Ovary (tissue), 9 donors: ENCODE measurements around the gene MPPED2. TPM values are rescaled to one million over a fixed set of nuclear protein-coding genes. Genes with fewer than 3 reads are reported as not detected.

ENCODE experiments used
- DNase-seq, 5 donors: peaks; one replicate each; pipeline ENCODE4 v3.0.0-alpha.2; 2019 to 2020
- H3K27ac ChIP-seq, 2 donors: fragments of 200-600 bp; one replicate each; pipeline versions ENCODE4 v1.5.1 to v1.8.0; 2019 to 2022
- H3K27me3 ChIP-seq: fragments of 200-600 bp; one replicate; pipeline ENCODE4 v1.8.0; 2022
- H3K36me3 ChIP-seq: fragments of 200-600 bp; sonication (generic); one replicate; pipeline ENCODE4 v1.5.1; 2019
- H3K4me1 ChIP-seq: one replicate; pipeline ENCODE4 v1.8.1; 2013; ENCODE audit warnings: mild to moderate bottlenecking, moderate library complexity; ENCODE audit not compliant: insufficient read depth
- H3K4me3 ChIP-seq: fragments of 200-600 bp; sonication (generic); one replicate; pipeline ENCODE4 v1.5.1; 2017
- H3K9me3 ChIP-seq, 2 donors: fragments of 200-600 bp in 1 of 2; sonication (generic) in 1 of 2; one replicate each; pipeline versions ENCODE4 v1.5.1 to v1.8.1; 2013 to 2019; ENCODE audit warnings: mild to moderate bottlenecking in 1 of 2, moderate library complexity in 1 of 2
- CTCF ChIP-seq, 3 donors: fragments of 450-650 bp in 2 of 3; fragments of 200-600 bp in 1 of 3; IDR thresholded peaks; one replicate each; pipeline versions ENCODE4 v1.5.1 to v1.8.0; 2016 to 2022; ENCODE audit warnings: antibody characterized with exemption in 3 of 3, mild to moderate bottlenecking in 1 of 3
- EP300 ChIP-seq: sonication (generic); formaldehyde crosslinking; IDR thresholded peaks from one replicate; pipeline ENCODE4 v1.6.1; 2017; ENCODE audit warnings: antibody characterized with exemption
- POLR2A ChIP-seq: fragments of 450-650 bp; IDR thresholded peaks from one replicate; pipeline ENCODE4 v1.6.1; 2017; ENCODE audit warnings: antibody characterized with exemption, mild to moderate bottlenecking, moderate library complexity
- WGBS, 3 donors: extraction: QIAGEN DNeasy Blood & Tissue Kit in 1 of 3; methylation state at CpG; one replicate each; pipeline versions ENCODE4 v1.1.5 to v1.1.7; 2013 to 2017; 5-methylcytosine and 5-hydroxymethylcytosine counted together
- intact Hi-C, 4 donors: fragments of 100-400 bp; cut with DNase I; formaldehyde crosslinking; loops; one replicate each; pipeline versions ENCODE4 v1.11.0 to v1.15.1; 2022 to 2023
- polyA plus RNA-seq, 2 donors: library from polyadenylated mRNA; stranded (reverse); fragments of 200-250 nt in 1 of 2; fragments of 350-450 nt in 1 of 2; fragmentation: Illumina TruSeq in 1 of 2; extraction: RNeasy Lipid Tissue Mini Kit (QIAGEN cat#74804) in 1 of 2; gene quantifications; one replicate each; pipeline ENCODE4 v1.2.3, GENCODE V29; 2013 to 2014
- total RNA-seq, 7 donors: library from RNA; depleted of rRNA in 2 of 7; stranded (reverse); fragments of >200 nt in 2 of 7; fragmentation: NEBNext Ultra II Directional in 3 of 7; extraction: Animal tissue kit (Norgen Biotek cat#: 25700) in 3 of 7; gene quantifications; one replicate each; pipeline versions ENCODE4 v1.1.0 to v1.2.4, GENCODE V29; 2016 to 2023
- donor health status: DM: no; HTN: no; CAD: no; lungs with moderate emphysema.
- donor health status: DM: no; HTN: no; CAD: no.
- donor health status: Bipolar disorder and iron deficiency.
- donor health status: DM: yes; HTN: yes; CAD: no.
- donor health status: DM: no; HTN: no; CAD: no.
- donor health status: DM: yes; HTN: yes; CAD: no.

Gene MPPED2
- total and polyA plus RNA-seq, 9 donors = 0.30 to 10.1 (median 2.9) TPM

GRCh38 chr11:30535818-30536217 is 50.3 kb downstream of the MPPED2 start:
- no peaks in the 10 kb centered on the region for H3K27me3 ChIP-seq
- DNase-seq = no peak
- intact Hi-C loops = no loop called here
- H3K9me3 ChIP-seq = no peaks in the 10 kb centered on the region
- WGBS, 3 donors = 85 to 88% (median 86%) methylated on average over 13 of the region's 13 CpGs
- no peak overlapping the region for H3K27ac ChIP-seq
- TF ChIP-seq EP300 = no peak
- no peak for TF ChIP-seq CTCF (IDR thresholded peaks at IDR 0.05)
- no peak for TF ChIP-seq POLR2A
- no peaks in the 10 kb centered on the region for H3K36me3 ChIP-seq
- H3K4me3 ChIP-seq = no peak overlapping the region
- H3K4me1 ChIP-seq = no peaks in the 10 kb centered on the region

GRCh38 chr11:30533445-30533947 is 52.7 kb downstream of the MPPED2 start:
- Histone ChIP-seq H3K27me3 (no peaks in the 10 kb centered on the region), H3K4me3 (no peak overlapping the region), H3K9me3 (no peaks in the 10 kb centered on the region), H3K36me3 (no peaks in the 10 kb centered on the region), H3K27ac (no peak overlapping the region), H3K4me1 (no peaks in the 10 kb centered on the region)
- TF ChIP-seq POLR2A = no peak
- TF ChIP-seq CTCF (IDR thresholded peaks at IDR 0.05) = no peak
- no peak for TF ChIP-seq EP300
- 87 to 95% (median 92%) methylated on average over 2 of the region's 2 CpGs for WGBS, 3 donors
- intact Hi-C loops = no loop called here
- no peak for DNase-seq

GRCh38 chr11:30527566-30527965 is 58.6 kb downstream of the MPPED2 start:
- H3K27me3 ChIP-seq = no peaks in the 10 kb centered on the region
- no peaks in the 10 kb centered on the region for H3K36me3 ChIP-seq
- H3K4me1 ChIP-seq = no peaks in the 10 kb centered on the region
- DNase-seq = no peak
- 76 to 82% (median 79%) methylated on average over 3 of the region's 3 CpGs for WGBS, 3 donors
- intact Hi-C loops = no loop called here
- H3K27ac ChIP-seq = no peak overlapping the region
- no peaks in the 10 kb centered on the region for H3K9me3 ChIP-seq
- H3K4me3 ChIP-seq = no peak overlapping the region
- TF ChIP-seq EP300 (no peak), CTCF (IDR thresholded peaks at IDR 0.05) (no peak), POLR2A (no peak)

GRCh38 chr11:30526558-30526957 is 59.6 kb downstream of the MPPED2 start:
- H3K36me3 ChIP-seq = no peaks in the 10 kb centered on the region
- no peaks in the 10 kb centered on the region for H3K4me1 ChIP-seq
- WGBS, 3 donors = 74 to 81% (median 77%) methylated on average over 3 of the region's 3 CpGs
- intact Hi-C loops = no loop called here
- DNase-seq = no peak
- no peaks in the 10 kb centered on the region for H3K27me3 ChIP-seq
- TF ChIP-seq CTCF (IDR thresholded peaks at IDR 0.05) = no peak
- TF ChIP-seq POLR2A = no peak
- TF ChIP-seq EP300 = no peak
- H3K4me3 ChIP-seq = no peak overlapping the region
- H3K9me3 ChIP-seq = no peaks in the 10 kb centered on the region
- H3K27ac ChIP-seq = no peak overlapping the region
